K562 (cell line): ENCODE data around the gene BHMT2. TPM values are rescaled to one million over a fixed set of nuclear protein-coding genes. Genes with fewer than 3 reads are reported as not detected.

Experiments
- ATAC-seq: fragments of 200-7000 bp; cut with Tn5 transposase; 3 replicates; pipeline ENCODE4 v1.9.1; 2020; ENCODE audit warnings: moderate library complexity
- BruUV-seq: library from RNA; stranded (reverse); fragments of 400-500 nt; replicated peaks from 2 replicates; lab custom pipeline; 2021; lab: Mats Ljungman, UMichigan
- CTCF ChIA-PET: fragments of 300-600 bp; formaldehyde crosslinking; extraction: SDS; loops from one replicate; lab custom pipeline; 2021; ENCODE audit warnings: low intra/inter-chr PET ratio; lab: Yijun Ruan, JAX
- POLR2A ChIA-PET: fragments of 300-600, 350-650 bp; sonication (Branson Sonifier 250); formaldehyde crosslinking; extraction: SDS; loops from one replicate; lab custom pipeline; 2021; ENCODE audit warnings: antibody characterized with exemption, inconsistent platforms; lab: Yijun Ruan, JAX
- DNase-seq, 4 experiments: peaks; one replicate each; pipeline versions ENCODE4 v3.0.0 to v3.0.0-alpha.2; 2011 to 2018; ENCODE audit warnings: low spot score in 3 of 4, mixed read lengths in 3 of 4; ENCODE audit errors: extremely low read depth in 1 of 4
- FAIRE-seq: peaks from 2 replicates; lab custom pipeline; 2011; peaks lifted over from hg19 to GRCh38; lab: Jason Lieb, UNC
- H2AFZ ChIP-seq: 2 replicates; pipeline ENCODE4 v1.6.0; 2011; ENCODE audit warnings: low read depth, low read length, control low read depth, inconsistent platforms
- H3K27ac ChIP-seq: fragments of 200-600 bp; 3 replicates; pipeline ENCODE4 v1.8.0; 2011; ENCODE audit warnings: low read depth, mild to moderate bottlenecking, control low read depth, inconsistent platforms, low read length, moderate library complexity, mixed read lengths; ENCODE audit errors: extremely low read depth
- H3K27me3 ChIP-seq, 2 experiments: fragments of 300-600 bp in 1 of 2; 2 replicates in 1 of 2; 3 replicates in 1 of 2; pipeline versions ENCODE4 v1.6.0 to v1.8.0; 2011; ENCODE audit warnings: inconsistent platforms in 2 of 2, low read length in 2 of 2, mild to moderate bottlenecking in 1 of 2, mixed read lengths in 1 of 2, moderate library complexity in 1 of 2; ENCODE audit not compliant: control insufficient read depth in 2 of 2, insufficient read depth in 2 of 2
- H3K36me3 ChIP-seq: fragments of 300-600 bp; 3 replicates; pipeline ENCODE4 v1.8.0; 2011; ENCODE audit warnings: mild to moderate bottlenecking, low read length, inconsistent platforms; ENCODE audit not compliant: control insufficient read depth, insufficient read depth
- H3K4me1 ChIP-seq, 2 experiments: fragments of 200-600 bp in 1 of 2; replicated peaks in 1 of 2; 2 replicates in 1 of 2; 3 replicates in 1 of 2; pipeline versions ENCODE4 v1.5.1 to v1.8.0; 2011; ENCODE audit warnings: inconsistent platforms in 2 of 2, low read length in 2 of 2, mild to moderate bottlenecking in 1 of 2, mixed read lengths in 1 of 2, moderate library complexity in 1 of 2; ENCODE audit not compliant: control insufficient read depth in 2 of 2, insufficient read depth in 2 of 2
- H3K4me2 ChIP-seq: 2 replicates; pipeline ENCODE4 v1.6.1; 2011; ENCODE audit warnings: low read length, control low read depth, inconsistent platforms, mixed read lengths; ENCODE audit not compliant: insufficient read depth
- H3K4me3 ChIP-seq: fragments of 200-600 bp; sonication (generic), shearing (Covaris generic); 2 replicates; pipeline ENCODE4 v1.5.1; 2016; ENCODE audit warnings: control low read depth, inconsistent platforms
- H3K79me2 ChIP-seq: fragments of 200-600 bp; 3 replicates; pipeline ENCODE4 v1.8.0; 2011; ENCODE audit warnings: low read length, inconsistent platforms; ENCODE audit not compliant: control insufficient read depth, insufficient read depth
- H3K9ac ChIP-seq, 2 experiments: 2 replicates each; pipeline versions ENCODE4 v1.6.0 to v1.6.1; 2011; ENCODE audit warnings: low read depth in 2 of 2, low read length in 2 of 2, control low read depth in 1 of 2, inconsistent platforms in 1 of 2, mild to moderate bottlenecking in 1 of 2, mixed read lengths in 1 of 2; ENCODE audit not compliant: insufficient read depth in 1 of 2
- H3K9me1 ChIP-seq: one replicate; pipeline ENCODE4 v1.6.0; 2011; ENCODE audit warnings: inconsistent platforms, mild to moderate bottlenecking, low read length, moderate library complexity; ENCODE audit not compliant: control insufficient read depth, insufficient read depth
- H3K9me3 ChIP-seq: replicated peaks from 2 replicates; pipeline ENCODE4 v1.5.1; 2011; ENCODE audit warnings: low read depth, low read length, inconsistent platforms; ENCODE audit not compliant: control insufficient read depth, insufficient read depth
- H4K20me1 ChIP-seq: replicated peaks from 2 replicates; pipeline ENCODE4 v1.6.1; 2011; ENCODE audit warnings: low read length, inconsistent platforms, mixed read lengths; ENCODE audit not compliant: control insufficient read depth, insufficient read depth
- CBX2 ChIP-seq: fragments of 200-600 bp; sonication (generic); IDR thresholded peaks from one replicate; pipeline ENCODE4 v1.6.1; 2012; ENCODE audit warnings: mild to moderate bottlenecking, low read length, inconsistent platforms; ENCODE audit not compliant: insufficient read depth, poor library complexity, severe bottlenecking
- E2F4 ChIP-seq: sonication (generic); formaldehyde crosslinking; IDR thresholded peaks from 2 replicates; pipeline ENCODE4 v1.8.0; 2022; ENCODE audit warnings: mild to moderate bottlenecking, low read depth, missing genetic modification reagents
- ELF4 ChIP-seq: fragments of 450-650 bp; formaldehyde crosslinking; IDR thresholded peaks from 2 replicates; pipeline ENCODE4 v1.4.0; 2022; ENCODE audit warnings: missing genetic modification characterization
- JUND ChIP-seq, 2 experiments: IDR thresholded peaks; 2 replicates in 1 of 2; 3 replicates in 1 of 2; pipeline ENCODE4 v1.6.1; 2011; ENCODE audit warnings: borderline replicate concordance in 2 of 2, low read depth in 2 of 2, low read length in 2 of 2, improper control_type of control experiment in 1 of 2, missing biosample characterization in 1 of 2, missing genetic modification characterization in 1 of 2, missing genetic modification reagents in 1 of 2
- NR2F6 ChIP-seq: fragments of 450-650 bp; formaldehyde crosslinking; IDR thresholded peaks from 2 replicates; pipeline ENCODE4 v1.4.0; 2020; ENCODE audit warnings: mild to moderate bottlenecking
- PHB2 ChIP-seq: fragments of 450-650 bp; IDR thresholded peaks from 2 replicates; pipeline ENCODE4 v1.6.1; 2017; ENCODE audit warnings: low read depth
- PRMT5 ChIP-seq: sonication (generic); formaldehyde crosslinking; IDR thresholded peaks from 2 replicates; pipeline ENCODE4 v1.5.0; 2020; ENCODE audit warnings: missing genetic modification reagents
- PTBP1 ChIP-seq: fragments of 200-400 bp; formaldehyde crosslinking; IDR thresholded peaks from 2 replicates; pipeline ENCODE4 v1.6.1; 2017; ENCODE audit warnings: low read depth, low read length
- PURB ChIP-seq: sonication (generic); formaldehyde crosslinking; IDR thresholded peaks from 2 replicates; pipeline ENCODE4 v1.9.0; 2021; ENCODE audit warnings: low read depth, mild to moderate bottlenecking, missing genetic modification reagents
- RHOXF2B ChIP-seq: fragments of 250-450 bp; sonication (Bioruptor Pico); conservative IDR thresholded peaks from 2 replicates; pipeline ENCODE4 v1.5.1; 2021
- SIN3A ChIP-seq, 2 experiments: fragments of 150-350 bp in 1 of 2; IDR thresholded peaks; 2 replicates each; pipeline ENCODE4 v1.6.1; 2011 to 2016; ENCODE audit warnings: borderline replicate concordance in 2 of 2, low read depth in 2 of 2, low read length in 2 of 2, mild to moderate bottlenecking in 2 of 2, moderate library complexity in 2 of 2; ENCODE audit not compliant: control insufficient read depth in 1 of 2
- SLC30A9 ChIP-seq: fragments of 250-450 bp; sonication (Bioruptor Pico); IDR thresholded peaks from 2 replicates; pipeline ENCODE4 v1.8.0; 2022; ENCODE audit warnings: mild to moderate bottlenecking, moderate library complexity
- SUPT5H ChIP-seq: fragments of 450-650 bp; IDR thresholded peaks from 2 replicates; pipeline ENCODE4 v1.6.1; 2016
- TAF1 ChIP-seq: IDR thresholded peaks from 2 replicates; pipeline ENCODE4 v1.6.1; 2011; ENCODE audit warnings: mild to moderate bottlenecking, low read length, moderate library complexity; ENCODE audit not compliant: insufficient read depth, control insufficient read depth, severe bottlenecking; ENCODE audit errors: extremely low read depth
- THRA ChIP-seq: fragments of 450-650 bp; IDR thresholded peaks from 2 replicates; pipeline ENCODE4 v1.6.1; 2017; ENCODE audit warnings: mild to moderate bottlenecking, moderate library complexity
- ZBED1 ChIP-seq: IDR thresholded peaks from 2 replicates; pipeline ENCODE4 v1.6.1; 2014
- ZNF217 ChIP-seq: sonication (generic); formaldehyde crosslinking; IDR thresholded peaks from 2 replicates; pipeline ENCODE4 v1.8.0; 2022; ENCODE audit warnings: mild to moderate bottlenecking, missing genetic modification reagents
- ZNF311 ChIP-seq: fragments of 250-450 bp; sonication (Bioruptor Pico); IDR thresholded peaks from 2 replicates; pipeline ENCODE4 v1.4.0; 2020; ENCODE audit warnings: mild to moderate bottlenecking, moderate library complexity
- ZNF639 ChIP-seq, 2 experiments: fragments of 200-800 bp in 1 of 2; sonication (Bioruptor generic) in 1 of 2; sonication (generic) in 1 of 2; formaldehyde crosslinking in 1 of 2; IDR thresholded peaks in 1 of 2; conservative IDR thresholded peaks in 1 of 2; 2 replicates each; pipeline versions ENCODE4 v1.5.0 to v1.6.1; 2016 to 2020; ENCODE audit warnings: missing compliant biosample characterization in 1 of 2, missing genetic modification characterization in 1 of 2, missing genetic modification reagents in 1 of 2
- WGBS: fragments of 100-300 bp; shearing (Covaris generic); methylation state at CpG from one replicate; pipeline ENCODE4 v1.1.6; 2016; ENCODE audit warnings: low coverage, mixed read lengths; ENCODE audit not compliant: insufficient coverage; ENCODE audit errors: missing lambda C conversion rate; 5-methylcytosine and 5-hydroxymethylcytosine counted together
- in situ Hi-C: fragments of 300-500 bp; cut with MboI; formaldehyde crosslinking; loops from 4 replicates; pipeline ENCODE4 v1.15.0; 2018; ENCODE audit warnings: inconsistent platforms, mixed read lengths
- intact Hi-C: fragments of 100-400 bp; cut with micrococcal nuclease; formaldehyde crosslinking; loops from 2 replicates; pipeline ENCODE4 v1.14.2; 2022
- polyA plus RNA-seq, 8 experiments: library from polyadenylated mRNA; depleted of rRNA in 4 of 8; stranded (reverse) in 5 of 8; unstranded in 3 of 8; fragments of >200 nt; fragmentation: Nextera tagmentation in 2 of 8; fragmentation: Illumina TruSeq in 1 of 8; extraction: Ambion mirVana in 2 of 8; extraction: Trizol in 1 of 8; gene quantifications; 2 replicates each; pipeline versions ENCODE4 v1.2.1 to v1.2.3, GENCODE V29; 2011 to 2014; ENCODE audit warnings: inconsistent platforms in 1 of 8, missing spikeins in 1 of 8
- total RNA-seq, 7 experiments: library from RNA; depleted of rRNA in 6 of 7; stranded (reverse); fragments of >200 nt in 6 of 7; fragmentation: Illumina TruSeq in 2 of 7; extraction: Trizol in 2 of 7; gene quantifications; 2 replicates each; pipeline versions ENCODE4 v1.2.1 to v1.2.3, GENCODE V29; 2011 to 2021; ENCODE audit warnings: low replicate concordance in 1 of 7

BHMT2 gene
- total and polyA plus RNA-seq, 9 of the 15 experiments (the other 6 are each of a cell fraction or from before 2014, with no cell fraction given): not detected

GRCh38 chr5:79023947-79024346 is 45.6 kb upstream of the BHMT2 start:
- Histone ChIP-seq H4K20me1 (no peaks in the 10 kb centered on the region), H3K9me3 (no peaks in the 10 kb centered on the region), H3K9me1 (no peaks in the 10 kb centered on the region), H3K4me3 (no peak overlapping the region), H3K36me3 (no peaks in the 10 kb centered on the region), H2AFZ (no peak overlapping the region), H3K9ac (no peak overlapping the region), H3K79me2 (no peaks in the 10 kb centered on the region), H3K27ac (no peak overlapping the region), H3K4me1 (no peaks in the 10 kb centered on the region; a peak in 1 of 5 replicates), H3K4me2 (no peak overlapping the region), H3K27me3 (peaks cover 3 to 6% of the 10 kb centered on the region in 2 experiments; a peak in 3 of 5 replicates)
- FAIRE-seq: no peak
- intact Hi-C loops: loop anchor here (2.0 to 10.0 kb wide), 2 partner anchors 831 to 1059 kb away; no protein-coding TSS in a partner anchor
- WGBS: 0% methylated on average over 1 of the region's 1 CpG
- TF ChIP-seq CBX2: no peak
- no peak for TF ChIP-seq ZBED1
- no peak for TF ChIP-seq JUND (IDR thresholded peaks at IDR 0.05; ENCODE audit: borderline replicate concordance, low read depth, low read length)
- no peak for TF ChIP-seq JUND (tag; IDR thresholded peaks at IDR 0.05; ENCODE audit: borderline replicate concordance, low read depth, low read length)
- no peak for TF ChIP-seq ZNF217 (CRISPR knock-in tag)
- TF ChIP-seq SUPT5H: no peak
- TF ChIP-seq ZNF639 (CRISPR knock-in tag; conservative IDR thresholded peaks at IDR 0.05 in 1 of 2, IDR thresholded peaks at IDR 0.05 in 1 of 2): no peak
- TF ChIP-seq NR2F6 (CRISPR knock-in tag): no peak
- TF ChIP-seq RHOXF2B: no peak
- no peak for TF ChIP-seq PRMT5 (CRISPR knock-in tag)
- TF ChIP-seq PURB (CRISPR knock-in tag): no peak
- TF ChIP-seq PHB2: no peak
- no peak for TF ChIP-seq THRA
- TF ChIP-seq SIN3A (IDR thresholded peaks at IDR 0.05; ENCODE audit: borderline replicate concordance in 2 of 2, control insufficient read depth in 1 of 2, low read depth in 2 of 2, low read length in 2 of 2): no peak
- no peak for TF ChIP-seq SLC30A9 (CRISPR knock-in tag)
- TF ChIP-seq TAF1: no peak
- TF ChIP-seq ELF4 (CRISPR knock-in tag): no peak
- no peak for TF ChIP-seq PTBP1
- no peak for TF ChIP-seq ZNF311
- no peak for TF ChIP-seq E2F4 (CRISPR knock-in tag)
- no TSS peak for BruUV-seq
- no peak for ATAC-seq
- in situ Hi-C loops: loop anchor here (10.0 to 25.0 kb wide), 2 partner anchors 451 to 1288 kb away; partner anchors contain the start of gene SPZ1
- no peak for DNase-seq
- CTCF ChIA-PET: interaction anchor here (1.6 to 5.1 kb wide), 3 partner anchors 86 to 1060 kb away, joined by 9 to 62 read pairs (median 19); no protein-coding TSS in a partner anchor
- POLR2A ChIA-PET: no interaction called here
